ENCODE results near the gene ROBO1.
"Not testable (repeated sequence)": the region's sequence is repeated elsewhere in the genome, so short reads cannot be mapped to it uniquely, and the experiment has no call there.

The ROBO1 gene

GRCh38 chr3:78687520-78687919, 1080.3 kb downstream of the ROBO1 start:
- TF ChIP-seq BHLHE40 (IDR thresholded peaks at IDR 0.05; ENCODE audit: borderline replicate concordance): no peak
- no peak for TF ChIP-seq FOXM1 (IDR thresholded peaks at IDR 0.05; ENCODE audit: borderline replicate concordance)
- no peak for TF ChIP-seq LEF1 (IDR thresholded peaks at IDR 0.05; ENCODE audit: borderline replicate concordance)
- no peak for TF ChIP-seq CTBP1 (IDR thresholded peaks at IDR 0.05; ENCODE audit: borderline replicate concordance)
- no peak for TF ChIP-seq HDGF (IDR thresholded peaks at IDR 0.05; ENCODE audit: borderline replicate concordance)
- no peak for TF ChIP-seq FOXK2 (IDR thresholded peaks at IDR 0.05)
- no peak for TF ChIP-seq TARDBP (IDR thresholded peaks at IDR 0.05)
- no peak for TF ChIP-seq NFRKB (IDR thresholded peaks at IDR 0.05)
- TF ChIP-seq PKNOX1 (IDR thresholded peaks at IDR 0.05): no peak
- no peak for TF ChIP-seq ELF4 (IDR thresholded peaks at IDR 0.05)
- no peak for TF ChIP-seq ARNT (IDR thresholded peaks at IDR 0.05)
- TF ChIP-seq ZNF384 (IDR thresholded peaks at IDR 0.05): no peak
- TF ChIP-seq L3MBTL2 (conservative IDR thresholded peaks at IDR 0.05): no peak
- ChIA-PET CTCF (no interaction called here), POLR2A (no interaction called here)
- DNase-seq (ENCODE audit: extremely low spot score): no peak

GRCh38 chr3:78683284-78683683, 1084.5 kb downstream of the ROBO1 start:
- ChIA-PET POLR2A (no interaction called here), CTCF (no interaction called here)
- TF ChIP-seq BHLHE40 (IDR thresholded peaks at IDR 0.05; ENCODE audit: borderline replicate concordance) (no peak), FOXM1 (IDR thresholded peaks at IDR 0.05; ENCODE audit: borderline replicate concordance) (no peak), FOXK2 (IDR thresholded peaks at IDR 0.05) (no peak)

GRCh38 chr3:78675119-78675805, 1092.5 kb downstream of the ROBO1 start:
- CTCF ChIA-PET: interaction anchor here (0.7 kb wide), 1 partner anchor 29 kb away, joined by 5 read pairs; no protein-coding TSS in a partner anchor
- POLR2A ChIA-PET; DNase-seq (ENCODE audit: extremely low spot score): not testable (repeated sequence)

More at GRCh38 chr3:78683284-78683683, 1084.5 kb downstream of the ROBO1 start:
- DNase-seq (ENCODE audit: extremely low spot score): no peak

GRCh38 chr3:78670746-78671145, 1097.1 kb downstream of the ROBO1 start:
- ChIA-PET POLR2A (no interaction called here), CTCF (no interaction called here)
- DNase-seq (ENCODE audit: extremely low spot score): no peak
- TF ChIP-seq SP1 (IDR thresholded peaks at IDR 0.05) (no peak), CTBP1 (IDR thresholded peaks at IDR 0.05; ENCODE audit: borderline replicate concordance) (no peak), ZNF384 (IDR thresholded peaks at IDR 0.05) (no peak), HDGF (IDR thresholded peaks at IDR 0.05; ENCODE audit: borderline replicate concordance) (no peak)

- POLR2A ChIA-PET: no interaction called here
- TF ChIP-seq FOXK2 (IDR thresholded peaks at IDR 0.05): no peak
- no peak for DNase-seq (ENCODE audit: extremely low spot score)
- CTCF ChIA-PET: no interaction called here
Measured at GRCh38 chr3:78670094-78670493, 1097.7 kb downstream of the ROBO1 start.

- TF ChIP-seq CTBP1 (IDR thresholded peaks at IDR 0.05; ENCODE audit: borderline replicate concordance) (no peak), FOXA1 (IDR thresholded peaks at IDR 0.05) (no peak), BHLHE40 (IDR thresholded peaks at IDR 0.05; ENCODE audit: borderline replicate concordance) (no peak), ARNT (IDR thresholded peaks at IDR 0.05) (no peak), FOXM1 (IDR thresholded peaks at IDR 0.05; ENCODE audit: borderline replicate concordance) (no peak), SP1 (IDR thresholded peaks at IDR 0.05) (no peak), NFRKB (IDR thresholded peaks at IDR 0.05) (no peak)
- DNase-seq (ENCODE audit: extremely low spot score): no peak
- POLR2A ChIA-PET: no interaction called here
- CTCF ChIA-PET: no interaction called here
Measured at GRCh38 chr3:78668302-78668701, 1099.5 kb downstream of the ROBO1 start.

- ChIA-PET CTCF (no interaction called here), POLR2A (no interaction called here)
- TF ChIP-seq CTBP1 (IDR thresholded peaks at IDR 0.05; ENCODE audit: borderline replicate concordance) (no peak), ELF4 (IDR thresholded peaks at IDR 0.05) (no peak), PKNOX1 (IDR thresholded peaks at IDR 0.05) (no peak), L3MBTL2 (conservative IDR thresholded peaks at IDR 0.05) (no peak), SUZ12 (IDR thresholded peaks at IDR 0.05) (no peak), FOXK2 (IDR thresholded peaks at IDR 0.05) (no peak), TARDBP (IDR thresholded peaks at IDR 0.05) (no peak), FOXA1 (IDR thresholded peaks at IDR 0.05) (no peak), FOXM1 (IDR thresholded peaks at IDR 0.05; ENCODE audit: borderline replicate concordance) (no peak), NFRKB (IDR thresholded peaks at IDR 0.05) (no peak), HDGF (IDR thresholded peaks at IDR 0.05; ENCODE audit: borderline replicate concordance) (no peak), BHLHE40 (IDR thresholded peaks at IDR 0.05; ENCODE audit: borderline replicate concordance) (no peak)
- DNase-seq (ENCODE audit: extremely low spot score): no peak
Measured at GRCh38 chr3:78666470-78666800, 1101.4 kb downstream of the ROBO1 start.

GRCh38 chr3:78665776-78666469, 1101.9 kb downstream of the ROBO1 start:
- ChIA-PET POLR2A (no interaction called here), CTCF (no interaction called here)
- TF ChIP-seq FOXK2 (IDR thresholded peaks at IDR 0.05) (no peak), ARNT (IDR thresholded peaks at IDR 0.05) (no peak), LEF1 (IDR thresholded peaks at IDR 0.05; ENCODE audit: borderline replicate concordance) (no peak), NFRKB (IDR thresholded peaks at IDR 0.05) (no peak), ZNF384 (IDR thresholded peaks at IDR 0.05) (no peak), CTBP1 (IDR thresholded peaks at IDR 0.05; ENCODE audit: borderline replicate concordance) (no peak), L3MBTL2 (conservative IDR thresholded peaks at IDR 0.05) (no peak), FOXM1 (IDR thresholded peaks at IDR 0.05; ENCODE audit: borderline replicate concordance) (no peak)
- DNase-seq (ENCODE audit: extremely low spot score): no peak
